Kidney (tissue), 14 donors: Measurements from ENCODE around the gene C2orf49. TPM values are rescaled to one million over a fixed set of nuclear protein-coding genes. Genes with fewer than 3 reads are reported as not detected.

Experiments used
- DNase-seq, 5 donors: peaks; one replicate each; pipeline ENCODE4 v3.0.0-alpha.2; 2013 to 2020
- FAIRE-seq: peaks from 2 replicates; lab custom pipeline; 2012; peaks lifted over from hg19 to GRCh38; lab: Jason Lieb, UNC
- H3K27ac ChIP-seq, 2 donors: one replicate each; pipeline ENCODE4 v1.7.0; 2013; ENCODE audit warnings: low read depth in 2 of 2, low read length in 2 of 2, inconsistent platforms in 1 of 2
- H3K27me3 ChIP-seq: one replicate; pipeline ENCODE4 v1.7.1; 2013; ENCODE audit warnings: low read length, inconsistent platforms; ENCODE audit not compliant: control insufficient read depth, insufficient read depth
- H3K36me3 ChIP-seq, 3 donors: one replicate each; pipeline versions ENCODE4 v1.7.0 to v1.7.1; 2013; ENCODE audit warnings: low read length in 3 of 3, control low read depth in 1 of 3, inconsistent platforms in 1 of 3; ENCODE audit not compliant: insufficient read depth in 3 of 3, control insufficient read depth in 2 of 3
- H3K4me1 ChIP-seq, 3 donors: one replicate each; pipeline versions ENCODE4 v1.7.0 to v1.7.1; 2013; ENCODE audit warnings: low read length in 3 of 3, inconsistent platforms in 1 of 3, low read depth in 1 of 3; ENCODE audit not compliant: control insufficient read depth in 2 of 3, insufficient read depth in 2 of 3
- H3K4me3 ChIP-seq, 3 donors: one replicate each; pipeline versions ENCODE4 v1.7.0 to v1.8.1; 2013; ENCODE audit warnings: low read length in 3 of 3, control low read depth in 1 of 3, inconsistent platforms in 1 of 3
- H3K9ac ChIP-seq, 3 donors: one replicate each; pipeline versions ENCODE4 v1.7.0 to v1.7.1; 2013; ENCODE audit warnings: low read length in 3 of 3, control low read depth in 1 of 3, inconsistent platforms in 1 of 3
- H3K9me3 ChIP-seq, 3 donors: one replicate each; pipeline versions ENCODE4 v1.7.0 to v1.7.1; 2013; ENCODE audit warnings: low read length in 3 of 3, control low read depth in 1 of 3, inconsistent platforms in 1 of 3; ENCODE audit not compliant: control insufficient read depth in 2 of 3, insufficient read depth in 1 of 3
- CTCF ChIP-seq: IDR thresholded peaks from 3 replicates; pipeline ENCODE4 v1.5.1; 2012; ENCODE audit warnings: mild to moderate bottlenecking, moderate library complexity, borderline replicate concordance; ENCODE audit not compliant: insufficient read depth; ENCODE audit errors: extremely low read depth
- intact Hi-C: fragments of 100-400 bp; cut with DNase I; formaldehyde crosslinking; loops from one replicate; pipeline ENCODE4 v1.11.1; 2022
- polyA plus RNA-seq: library from polyadenylated mRNA; stranded (reverse); fragments of 350-450 nt; fragmentation: Illumina TruSeq; extraction: RNeasy Lipid Tissue Mini Kit (QIAGEN cat#74804); gene quantifications from one replicate; pipeline ENCODE4 v1.2.3, GENCODE V29; 2014; ENCODE audit warnings: low read depth, low replicate concordance; ENCODE audit not compliant: insufficient read depth
- total RNA-seq: library from RNA; stranded (reverse); fragmentation: NEBNext Ultra II Directional; extraction: Animal tissue kit (Norgen Biotek cat#: 25700); gene quantifications from one replicate; pipeline ENCODE4 v1.2.1, GENCODE V29; 2021
- donor health status: control.
- donor health status: control.
- donor health status: control.
- donor health status: control.
- donor health status: control.
- donor health status: DM: yes; HTN: yes; CAD: no.
- donor health status: Normal renal cell carcinoma (clear cell type).

Gene C2orf49
- total and polyA plus RNA-seq, 2 donors from 2014 or later, result 6.8 to 15.0 TPM

GRCh38 chr2:105379741-105380186, 42.4 kb downstream of the C2orf49 start:
- no peak overlapping the region for H3K4me3 ChIP-seq
- no peak overlapping the region for H3K9ac ChIP-seq
- peaks cover 0 to 2% (median 0%) of the 10 kb centered on the region in 3 donors for H3K36me3 ChIP-seq
- H3K9me3 ChIP-seq, result no peaks in the 10 kb centered on the region
- no peak for TF ChIP-seq CTCF
- DNase-seq (no peak), FAIRE-seq (no peak)
- no peaks in the 10 kb centered on the region for H3K27me3 ChIP-seq
- peaks cover 0 to 19% (median 10%) of the 10 kb centered on the region in 3 donors for H3K4me1 ChIP-seq
- H3K27ac ChIP-seq, result peak overlapping the region; percentile 36 to 48
- intact Hi-C loops, result no loop called here

- Histone ChIP-seq H3K9ac (no peak overlapping the region), H3K27ac (peak overlapping the region in 1 of 2 donors; percentile 56), H3K36me3 (peaks cover 0 to 4% (median under 1%) of the 10 kb centered on the region in 3 donors), H3K4me1 (peaks cover 0 to 20% (median 10%) of the 10 kb centered on the region in 3 donors), H3K9me3 (no peaks in the 10 kb centered on the region), H3K4me3 (no peak overlapping the region), H3K27me3 (no peaks in the 10 kb centered on the region)
- FAIRE-seq, result no peak
- TF ChIP-seq CTCF, result no peak
- intact Hi-C loops, result no loop called here
- no peak for DNase-seq
Observed at GRCh38 chr2:105380432-105381100, 43.2 kb downstream of the C2orf49 start.

- intact Hi-C loops, result no loop called here
- DNase-seq (no peak), FAIRE-seq (no peak)
- Histone ChIP-seq H3K27ac (peak overlapping the region in 1 of 2 donors; percentile 56), H3K27me3 (no peaks in the 10 kb centered on the region), H3K4me1 (peaks cover 0 to 18% (median 10%) of the 10 kb centered on the region in 3 donors), H3K36me3 (peaks cover 0 to 4% (median 4%) of the 10 kb centered on the region in 3 donors), H3K9me3 (no peaks in the 10 kb centered on the region), H3K9ac (no peak overlapping the region), H3K4me3 (no peak overlapping the region)
- TF ChIP-seq CTCF, result no peak
Observed at GRCh38 chr2:105381101-105381668, 43.8 kb downstream of the C2orf49 start.
